ENCODE results near the gene ADRA2B.
"Not testable (repeated sequence)": the region's sequence is repeated elsewhere in the genome, so short reads cannot be mapped to it uniquely, and the experiment has no call there.

ADRA2B gene

GRCh38 chr2:96116424-96116878 lies at the start of gene ADRA2B:
Gene ADRA2B (minus strand): TSS chr2:96116571. CDS start chr2:96116149, 422 bp downstream.
- DNase-seq = no peak

- DNase-seq = no peak
Observed at GRCh38 chr2:96164459-96165184, 48.3 kb upstream of the ADRA2B start.

GRCh38 chr2:96163768-96164429 lies 47.5 kb upstream of the ADRA2B start:
- no peak for DNase-seq

- DNase-seq = no peak
Observed at GRCh38 chr2:96163415-96163767, 47.0 kb upstream of the ADRA2B start.

- no peak for DNase-seq
Observed at GRCh38 chr2:96161898-96162297, 45.5 kb upstream of the ADRA2B start.

- DNase-seq = not testable (repeated sequence)
Observed at GRCh38 chr2:96160366-96160765, 44.0 kb upstream of the ADRA2B start.

- DNase-seq = no peak
Observed at GRCh38 chr2:96159084-96159830, 42.9 kb upstream of the ADRA2B start.

GRCh38 chr2:96158554-96158940 lies 42.2 kb upstream of the ADRA2B start:
- DNase-seq = no peak

- DNase-seq = no peak
Observed at GRCh38 chr2:96157649-96158553, 41.5 kb upstream of the ADRA2B start.

GRCh38 chr2:96156926-96157648 lies 40.7 kb upstream of the ADRA2B start:
- no peak for DNase-seq

GRCh38 chr2:96156011-96156820 lies 39.8 kb upstream of the ADRA2B start:
- no peak for DNase-seq

GRCh38 chr2:96154506-96155380 lies 38.4 kb upstream of the ADRA2B start:
- no peak for DNase-seq

- DNase-seq = no peak
Observed at GRCh38 chr2:96153991-96154431, 37.6 kb upstream of the ADRA2B start.

- DNase-seq = no peak
Observed at GRCh38 chr2:96153291-96153713, 36.9 kb upstream of the ADRA2B start.

GRCh38 chr2:96152304-96153161 lies 36.2 kb upstream of the ADRA2B start:
- DNase-seq = no peak

- no peak for DNase-seq
Observed at GRCh38 chr2:96151595-96152303, 35.4 kb upstream of the ADRA2B start.

- DNase-seq = no peak
Observed at GRCh38 chr2:96150791-96151594, 34.6 kb upstream of the ADRA2B start.

All from NCI-H1092 (cell line).